WTC11 (cell line): ENCODE data around the gene CELF4. TPM values are rescaled to one million over a fixed set of nuclear protein-coding genes. Genes with fewer than 3 reads are reported as not detected.

ENCODE experiments used
- ATAC-seq: fragments of 200-7000 bp; cut with Tn5 transposase; 2 replicates; pipeline ENCODE4 v1.10.0; 2021; ENCODE audit warnings: mild to moderate bottlenecking, moderate library complexity
- CTCF ChIA-PET: fragments of 300-600 bp; sonication (Branson Sonifier 250); formaldehyde crosslinking; loops from one replicate; lab custom pipeline; 2021; ENCODE audit warnings: antibody characterized with exemption; lab: Charles Lee
- POLR2A ChIA-PET: fragments of 350-600 bp; sonication (Branson Sonifier 250); formaldehyde crosslinking; loops from one replicate; lab custom pipeline; 2021; ENCODE audit warnings: antibody characterized with exemption; lab: Charles Lee
- DNase-seq: peaks from one replicate; pipeline ENCODE4 v3.0.0; 2021; ENCODE audit warnings: low spot score
- H3K27ac Mint-ChIP-seq: 2 replicates; pipeline ENCODE4 v1.8.0; 2021; ENCODE audit warnings: mixed read lengths
- H3K27me3 Mint-ChIP-seq: 2 replicates; pipeline ENCODE4 v1.8.0; 2021; ENCODE audit warnings: low read depth, mild to moderate bottlenecking, moderate library complexity, mixed read lengths
- H3K36me3 Mint-ChIP-seq: 2 replicates; pipeline ENCODE4 v1.8.0; 2021; ENCODE audit warnings: mixed read lengths
- H3K4me1 Mint-ChIP-seq: 2 replicates; pipeline ENCODE4 v1.8.0; 2022; ENCODE audit warnings: mixed read lengths
- H3K4me3 Mint-ChIP-seq: 2 replicates; pipeline ENCODE4 v1.8.0; 2021; ENCODE audit warnings: mild to moderate bottlenecking, moderate library complexity, mixed read lengths
- H3K9me3 Mint-ChIP-seq: 2 replicates; pipeline ENCODE4 v1.8.0; 2021; ENCODE audit warnings: mixed read lengths
- CREB1 ChIP-seq: sonication (generic); formaldehyde crosslinking; IDR thresholded peaks from 2 replicates; pipeline ENCODE4 v1.8.0; 2023; ENCODE audit warnings: mild to moderate bottlenecking, missing genetic modification reagents
- CREM ChIP-seq: sonication (generic); formaldehyde crosslinking; IDR thresholded peaks from 2 replicates; pipeline ENCODE4 v1.8.1; 2022; ENCODE audit warnings: mild to moderate bottlenecking, missing genetic modification reagents, moderate library complexity
- GTF2I ChIP-seq: fragments of 250-450 bp; sonication (Bioruptor Pico); conservative IDR thresholded peaks from 2 replicates; pipeline ENCODE4 v1.4.0; 2021; ENCODE audit warnings: mild to moderate bottlenecking
- MXD4 ChIP-seq: fragments of 250-450 bp; sonication (Bioruptor Pico); IDR thresholded peaks from 2 replicates; pipeline ENCODE4 v1.8.0; 2021; ENCODE audit warnings: mild to moderate bottlenecking, moderate library complexity, borderline replicate concordance
- RELA ChIP-seq: sonication (generic); formaldehyde crosslinking; IDR thresholded peaks from 2 replicates; pipeline ENCODE4 v1.8.1; 2022; ENCODE audit warnings: missing genetic modification reagents, mild to moderate bottlenecking, borderline replicate concordance
- SMAD3 ChIP-seq: sonication (generic); formaldehyde crosslinking; IDR thresholded peaks from 2 replicates; pipeline ENCODE4 v1.8.0; 2022; ENCODE audit warnings: missing genetic modification reagents, mild to moderate bottlenecking, borderline replicate concordance
- TCF7 ChIP-seq: sonication (generic); formaldehyde crosslinking; IDR thresholded peaks from 2 replicates; pipeline ENCODE4 v1.8.0; 2022; ENCODE audit warnings: mild to moderate bottlenecking, low read depth, missing genetic modification reagents, moderate library complexity
- TEAD1 ChIP-seq: sonication (generic); formaldehyde crosslinking; IDR thresholded peaks from 2 replicates; pipeline ENCODE4 v1.8.0; 2022; ENCODE audit warnings: mild to moderate bottlenecking, missing genetic modification reagents
- ZBTB21 ChIP-seq: sonication (generic); formaldehyde crosslinking; IDR thresholded peaks from 2 replicates; pipeline ENCODE4 v1.8.1; 2023; ENCODE audit warnings: mild to moderate bottlenecking, missing genetic modification reagents, borderline replicate concordance
- ZNF138 ChIP-seq: sonication (generic); formaldehyde crosslinking; conservative IDR thresholded peaks from 2 replicates; pipeline ENCODE4 v1.8.1; 2022; ENCODE audit warnings: mild to moderate bottlenecking, moderate library complexity, missing genetic modification reagents
- total RNA-seq: library from RNA; stranded (reverse); gene quantifications from 3 replicates; pipeline ENCODE4 v1.2.3, GENCODE V29; 2021
- TF ChIP-seq, protein P1 (sequence below): fragments of 250-450 bp; sonication (Bioruptor Pico); IDR thresholded peaks from 2 replicates; pipeline ENCODE4 v2.1.2; 2022; ENCODE audit warnings: mild to moderate bottlenecking, moderate library complexity
- TF ChIP-seq, protein P2 (sequence below): sonication (generic); formaldehyde crosslinking; IDR thresholded peaks from 2 replicates; pipeline ENCODE4 v1.8.0; 2022; ENCODE audit warnings: mild to moderate bottlenecking, missing genetic modification reagents
- TF ChIP-seq, protein P3 (sequence below): sonication (generic); formaldehyde crosslinking; IDR thresholded peaks from 2 replicates; pipeline ENCODE4 v1.8.0; 2023; ENCODE audit warnings: mild to moderate bottlenecking, missing genetic modification reagents
- TF ChIP-seq, protein P4 (sequence below): sonication (generic); formaldehyde crosslinking; IDR thresholded peaks from 2 replicates; pipeline ENCODE4 v1.8.0; 2023; ENCODE audit warnings: missing genetic modification reagents
- TF ChIP-seq, protein P5 (sequence below): fragments of 250-450 bp; sonication (Bioruptor Pico); IDR thresholded peaks from 2 replicates; pipeline ENCODE4 v1.9.0; 2021; ENCODE audit warnings: mild to moderate bottlenecking
- TF ChIP-seq, protein P6 (sequence below): sonication (generic); formaldehyde crosslinking; IDR thresholded peaks from 2 replicates; pipeline ENCODE4 v1.8.0; 2022; ENCODE audit warnings: mild to moderate bottlenecking, missing genetic modification reagents
- TF ChIP-seq, protein P7 (sequence below): sonication (generic); formaldehyde crosslinking; IDR thresholded peaks from 2 replicates; pipeline ENCODE4 v1.8.0; 2023; ENCODE audit warnings: missing genetic modification reagents, mild to moderate bottlenecking, borderline replicate concordance

CELF4 gene
- total RNA-seq, 1 experiment from 2014 or later, result 2.9 TPM

DNA sequence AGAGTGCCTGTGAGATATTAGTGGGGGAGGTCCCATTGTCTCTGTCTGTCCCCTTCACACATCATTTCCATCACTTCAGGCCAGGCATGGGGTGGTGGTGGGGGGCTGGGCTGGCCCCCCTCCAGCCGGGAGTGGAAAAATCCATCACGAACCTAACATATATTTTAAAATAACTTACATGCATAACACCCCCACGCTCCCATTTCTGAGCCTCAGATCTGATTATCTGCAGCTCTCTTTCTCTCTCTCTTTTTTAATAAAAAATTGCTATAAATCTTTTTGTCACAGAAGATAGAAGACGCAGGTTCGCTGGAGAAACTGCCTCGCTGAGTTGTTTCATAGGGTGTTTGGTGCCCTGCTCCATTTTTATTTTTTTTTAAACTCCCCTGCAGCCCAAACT is 159.8 kb downstream of the CELF4 start:
- DNase-seq (no peak), ATAC-seq (no peak)
- POLR2A ChIA-PET, result interaction anchor here (0.6 kb wide), 1 partner anchor 288 kb away, joined by 3 read pairs; no protein-coding TSS in a partner anchor
- no peaks in the 10 kb centered on the region for H3K36me3 Mint-ChIP-seq
- H3K27ac Mint-ChIP-seq, result no peak overlapping the region
- peaks cover 29% of the 10 kb centered on the region for H3K4me1 Mint-ChIP-seq
- TF ChIP-seq CREM (CRISPR knock-in tag) (no peak), RELA (CRISPR knock-in tag) (no peak), CREB1 (CRISPR knock-in tag) (no peak), ZNF138 (no peak), ZBTB21 (no peak), SMAD3 (CRISPR knock-in tag) (no peak), GTF2I (no peak), MXD4 (CRISPR knock-in tag) (no peak), TEAD1 (CRISPR knock-in tag) (no peak), TCF7 (CRISPR knock-in tag) (no peak)
- TF ChIP-seq, protein P1, sequence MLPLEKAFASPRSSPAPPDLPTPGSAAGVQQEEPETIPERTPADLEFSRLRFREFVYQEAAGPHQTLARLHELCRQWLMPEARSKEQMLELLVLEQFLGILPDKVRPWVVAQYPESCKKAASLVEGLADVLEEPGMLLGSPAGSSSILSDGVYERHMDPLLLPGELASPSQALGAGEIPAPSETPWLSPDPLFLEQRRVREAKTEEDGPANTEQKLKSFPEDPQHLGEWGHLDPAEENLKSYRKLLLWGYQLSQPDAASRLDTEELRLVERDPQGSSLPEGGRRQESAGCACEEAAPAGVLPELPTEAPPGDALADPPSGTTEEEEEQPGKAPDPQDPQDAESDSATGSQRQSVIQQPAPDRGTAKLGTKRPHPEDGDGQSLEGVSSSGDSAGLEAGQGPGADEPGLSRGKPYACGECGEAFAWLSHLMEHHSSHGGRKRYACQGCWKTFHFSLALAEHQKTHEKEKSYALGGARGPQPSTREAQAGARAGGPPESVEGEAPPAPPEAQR, result no peak
- TF ChIP-seq, protein P2, sequence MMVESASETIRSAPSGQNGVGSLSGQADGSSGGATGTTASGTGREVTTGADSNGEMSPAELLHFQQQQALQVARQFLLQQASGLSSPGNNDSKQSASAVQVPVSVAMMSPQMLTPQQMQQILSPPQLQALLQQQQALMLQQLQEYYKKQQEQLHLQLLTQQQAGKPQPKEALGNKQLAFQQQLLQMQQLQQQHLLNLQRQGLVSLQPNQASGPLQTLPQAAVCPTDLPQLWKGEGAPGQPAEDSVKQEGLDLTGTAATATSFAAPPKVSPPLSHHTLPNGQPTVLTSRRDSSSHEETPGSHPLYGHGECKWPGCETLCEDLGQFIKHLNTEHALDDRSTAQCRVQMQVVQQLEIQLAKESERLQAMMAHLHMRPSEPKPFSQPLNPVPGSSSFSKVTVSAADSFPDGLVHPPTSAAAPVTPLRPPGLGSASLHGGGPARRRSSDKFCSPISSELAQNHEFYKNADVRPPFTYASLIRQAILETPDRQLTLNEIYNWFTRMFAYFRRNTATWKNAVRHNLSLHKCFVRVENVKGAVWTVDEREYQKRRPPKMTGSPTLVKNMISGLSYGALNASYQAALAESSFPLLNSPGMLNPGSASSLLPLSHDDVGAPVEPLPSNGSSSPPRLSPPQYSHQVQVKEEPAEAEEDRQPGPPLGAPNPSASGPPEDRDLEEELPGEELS (CRISPR knock-in tag), result no peak
- TF ChIP-seq, protein P3, sequence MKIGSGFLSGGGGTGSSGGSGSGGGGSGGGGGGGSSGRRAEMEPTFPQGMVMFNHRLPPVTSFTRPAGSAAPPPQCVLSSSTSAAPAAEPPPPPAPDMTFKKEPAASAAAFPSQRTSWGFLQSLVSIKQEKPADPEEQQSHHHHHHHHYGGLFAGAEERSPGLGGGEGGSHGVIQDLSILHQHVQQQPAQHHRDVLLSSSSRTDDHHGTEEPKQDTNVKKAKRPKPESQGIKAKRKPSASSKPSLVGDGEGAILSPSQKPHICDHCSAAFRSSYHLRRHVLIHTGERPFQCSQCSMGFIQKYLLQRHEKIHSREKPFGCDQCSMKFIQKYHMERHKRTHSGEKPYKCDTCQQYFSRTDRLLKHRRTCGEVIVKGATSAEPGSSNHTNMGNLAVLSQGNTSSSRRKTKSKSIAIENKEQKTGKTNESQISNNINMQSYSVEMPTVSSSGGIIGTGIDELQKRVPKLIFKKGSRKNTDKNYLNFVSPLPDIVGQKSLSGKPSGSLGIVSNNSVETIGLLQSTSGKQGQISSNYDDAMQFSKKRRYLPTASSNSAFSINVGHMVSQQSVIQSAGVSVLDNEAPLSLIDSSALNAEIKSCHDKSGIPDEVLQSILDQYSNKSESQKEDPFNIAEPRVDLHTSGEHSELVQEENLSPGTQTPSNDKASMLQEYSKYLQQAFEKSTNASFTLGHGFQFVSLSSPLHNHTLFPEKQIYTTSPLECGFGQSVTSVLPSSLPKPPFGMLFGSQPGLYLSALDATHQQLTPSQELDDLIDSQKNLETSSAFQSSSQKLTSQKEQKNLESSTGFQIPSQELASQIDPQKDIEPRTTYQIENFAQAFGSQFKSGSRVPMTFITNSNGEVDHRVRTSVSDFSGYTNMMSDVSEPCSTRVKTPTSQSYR (CRISPR knock-in tag), result no peak
- TF ChIP-seq, protein P4, sequence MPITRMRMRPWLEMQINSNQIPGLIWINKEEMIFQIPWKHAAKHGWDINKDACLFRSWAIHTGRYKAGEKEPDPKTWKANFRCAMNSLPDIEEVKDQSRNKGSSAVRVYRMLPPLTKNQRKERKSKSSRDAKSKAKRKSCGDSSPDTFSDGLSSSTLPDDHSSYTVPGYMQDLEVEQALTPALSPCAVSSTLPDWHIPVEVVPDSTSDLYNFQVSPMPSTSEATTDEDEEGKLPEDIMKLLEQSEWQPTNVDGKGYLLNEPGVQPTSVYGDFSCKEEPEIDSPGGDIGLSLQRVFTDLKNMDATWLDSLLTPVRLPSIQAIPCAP, result no peak
- TF ChIP-seq, protein P5, sequence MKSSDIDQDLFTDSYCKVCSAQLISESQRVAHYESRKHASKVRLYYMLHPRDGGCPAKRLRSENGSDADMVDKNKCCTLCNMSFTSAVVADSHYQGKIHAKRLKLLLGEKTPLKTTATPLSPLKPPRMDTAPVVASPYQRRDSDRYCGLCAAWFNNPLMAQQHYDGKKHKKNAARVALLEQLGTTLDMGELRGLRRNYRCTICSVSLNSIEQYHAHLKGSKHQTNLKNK (CRISPR knock-in tag), result no peak
- TF ChIP-seq, protein P6, sequence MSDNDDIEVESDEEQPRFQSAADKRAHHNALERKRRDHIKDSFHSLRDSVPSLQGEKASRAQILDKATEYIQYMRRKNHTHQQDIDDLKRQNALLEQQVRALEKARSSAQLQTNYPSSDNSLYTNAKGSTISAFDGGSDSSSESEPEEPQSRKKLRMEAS (CRISPR knock-in tag), result no peak
- TF ChIP-seq, protein P7, sequence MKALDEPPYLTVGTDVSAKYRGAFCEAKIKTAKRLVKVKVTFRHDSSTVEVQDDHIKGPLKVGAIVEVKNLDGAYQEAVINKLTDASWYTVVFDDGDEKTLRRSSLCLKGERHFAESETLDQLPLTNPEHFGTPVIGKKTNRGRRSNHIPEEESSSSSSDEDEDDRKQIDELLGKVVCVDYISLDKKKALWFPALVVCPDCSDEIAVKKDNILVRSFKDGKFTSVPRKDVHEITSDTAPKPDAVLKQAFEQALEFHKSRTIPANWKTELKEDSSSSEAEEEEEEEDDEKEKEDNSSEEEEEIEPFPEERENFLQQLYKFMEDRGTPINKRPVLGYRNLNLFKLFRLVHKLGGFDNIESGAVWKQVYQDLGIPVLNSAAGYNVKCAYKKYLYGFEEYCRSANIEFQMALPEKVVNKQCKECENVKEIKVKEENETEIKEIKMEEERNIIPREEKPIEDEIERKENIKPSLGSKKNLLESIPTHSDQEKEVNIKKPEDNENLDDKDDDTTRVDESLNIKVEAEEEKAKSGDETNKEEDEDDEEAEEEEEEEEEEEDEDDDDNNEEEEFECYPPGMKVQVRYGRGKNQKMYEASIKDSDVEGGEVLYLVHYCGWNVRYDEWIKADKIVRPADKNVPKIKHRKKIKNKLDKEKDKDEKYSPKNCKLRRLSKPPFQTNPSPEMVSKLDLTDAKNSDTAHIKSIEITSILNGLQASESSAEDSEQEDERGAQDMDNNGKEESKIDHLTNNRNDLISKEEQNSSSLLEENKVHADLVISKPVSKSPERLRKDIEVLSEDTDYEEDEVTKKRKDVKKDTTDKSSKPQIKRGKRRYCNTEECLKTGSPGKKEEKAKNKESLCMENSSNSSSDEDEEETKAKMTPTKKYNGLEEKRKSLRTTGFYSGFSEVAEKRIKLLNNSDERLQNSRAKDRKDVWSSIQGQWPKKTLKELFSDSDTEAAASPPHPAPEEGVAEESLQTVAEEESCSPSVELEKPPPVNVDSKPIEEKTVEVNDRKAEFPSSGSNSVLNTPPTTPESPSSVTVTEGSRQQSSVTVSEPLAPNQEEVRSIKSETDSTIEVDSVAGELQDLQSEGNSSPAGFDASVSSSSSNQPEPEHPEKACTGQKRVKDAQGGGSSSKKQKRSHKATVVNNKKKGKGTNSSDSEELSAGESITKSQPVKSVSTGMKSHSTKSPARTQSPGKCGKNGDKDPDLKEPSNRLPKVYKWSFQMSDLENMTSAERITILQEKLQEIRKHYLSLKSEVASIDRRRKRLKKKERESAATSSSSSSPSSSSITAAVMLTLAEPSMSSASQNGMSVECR (CRISPR knock-in tag), result no peak
- no peaks in the 10 kb centered on the region for H3K9me3 Mint-ChIP-seq
- H3K27me3 Mint-ChIP-seq, result peaks cover 6% of the 10 kb centered on the region; the same call in 1 of the 2 replicates
- CTCF ChIA-PET, result no interaction called here
- no peak overlapping the region for H3K4me3 Mint-ChIP-seq
